Hindlimb muscle (tissue), 1 donor: ENCODE results near the gene CRTC1. TPM values are rescaled to one million over a fixed set of nuclear protein-coding genes. Genes with fewer than 3 reads are reported as not detected.
"Not testable (repeated sequence)": the region's sequence is repeated elsewhere in the genome, so short reads cannot be mapped to it uniquely, and the experiment has no call there.

Experiments used
- DNase-seq: peaks from one replicate; pipeline ENCODE4 v3.0.0-alpha.2; 2013
- polyA plus RNA-seq: library from polyadenylated mRNA; unstranded; fragments of 120-200 nt; gene quantifications from one replicate; pipeline ENCODE4 v1.2.1, GENCODE V29; 2013; ENCODE audit not compliant: insufficient read length

The CRTC1 gene
- polyA plus RNA-seq, 1 donor: 19.2 TPM

GRCh38 chr19:18730885-18731513 lies 47.5 kb downstream of the CRTC1 start:
- DNase-seq: no peak

- DNase-seq: no peak
Observed at GRCh38 chr19:18731562-18732008, 48.1 kb downstream of the CRTC1 start.

- no peak for DNase-seq
Observed at GRCh38 chr19:18733196-18733647, 49.7 kb downstream of the CRTC1 start.

- DNase-seq: not testable (repeated sequence)
Observed at GRCh38 chr19:18733762-18734332, 50.4 kb downstream of the CRTC1 start.

GRCh38 chr19:18735324-18735723 lies 51.8 kb downstream of the CRTC1 start:
- DNase-seq: no peak

GRCh38 chr19:18735752-18736151 lies 52.3 kb downstream of the CRTC1 start:
- DNase-seq: no peak

- DNase-seq: no peak
Observed at GRCh38 chr19:18736415-18737336, 53.2 kb downstream of the CRTC1 start.

GRCh38 chr19:18737337-18737953 lies 54.0 kb downstream of the CRTC1 start:
- DNase-seq: no peak

GRCh38 chr19:18737954-18738351 lies 54.5 kb downstream of the CRTC1 start:
- no peak for DNase-seq

- DNase-seq: no peak
Observed at GRCh38 chr19:18738961-18739690, 55.6 kb downstream of the CRTC1 start.

- no peak for DNase-seq
Observed at GRCh38 chr19:18741124-18742121, 57.9 kb downstream of the CRTC1 start.

GRCh38 chr19:18742324-18742723 lies 58.8 kb downstream of the CRTC1 start:
- no peak for DNase-seq

- DNase-seq: no peak
Observed at GRCh38 chr19:18742838-18743783, 59.6 kb downstream of the CRTC1 start.

- DNase-seq: no peak
Observed at GRCh38 chr19:18743784-18744418, 60.4 kb downstream of the CRTC1 start.

- no peak for DNase-seq
Observed at GRCh38 chr19:18745012-18745735, 61.7 kb downstream of the CRTC1 start.

GRCh38 chr19:18745931-18746330 lies 62.5 kb downstream of the CRTC1 start:
- no peak for DNase-seq

GRCh38 chr19:18746401-18747325 lies 63.2 kb downstream of the CRTC1 start:
- no peak for DNase-seq
